ENCODE data around the gene CYBA. TPM values are rescaled to one million over a fixed set of nuclear protein-coding genes. Genes with fewer than 3 reads are reported as not detected.

CYBA gene
- total and polyA plus RNA-seq, 10 of the 15 experiments (the other 5 are each of a cell fraction or from before 2014, with no cell fraction given): 0.55 to 598 (median 258) TPM

DNA sequence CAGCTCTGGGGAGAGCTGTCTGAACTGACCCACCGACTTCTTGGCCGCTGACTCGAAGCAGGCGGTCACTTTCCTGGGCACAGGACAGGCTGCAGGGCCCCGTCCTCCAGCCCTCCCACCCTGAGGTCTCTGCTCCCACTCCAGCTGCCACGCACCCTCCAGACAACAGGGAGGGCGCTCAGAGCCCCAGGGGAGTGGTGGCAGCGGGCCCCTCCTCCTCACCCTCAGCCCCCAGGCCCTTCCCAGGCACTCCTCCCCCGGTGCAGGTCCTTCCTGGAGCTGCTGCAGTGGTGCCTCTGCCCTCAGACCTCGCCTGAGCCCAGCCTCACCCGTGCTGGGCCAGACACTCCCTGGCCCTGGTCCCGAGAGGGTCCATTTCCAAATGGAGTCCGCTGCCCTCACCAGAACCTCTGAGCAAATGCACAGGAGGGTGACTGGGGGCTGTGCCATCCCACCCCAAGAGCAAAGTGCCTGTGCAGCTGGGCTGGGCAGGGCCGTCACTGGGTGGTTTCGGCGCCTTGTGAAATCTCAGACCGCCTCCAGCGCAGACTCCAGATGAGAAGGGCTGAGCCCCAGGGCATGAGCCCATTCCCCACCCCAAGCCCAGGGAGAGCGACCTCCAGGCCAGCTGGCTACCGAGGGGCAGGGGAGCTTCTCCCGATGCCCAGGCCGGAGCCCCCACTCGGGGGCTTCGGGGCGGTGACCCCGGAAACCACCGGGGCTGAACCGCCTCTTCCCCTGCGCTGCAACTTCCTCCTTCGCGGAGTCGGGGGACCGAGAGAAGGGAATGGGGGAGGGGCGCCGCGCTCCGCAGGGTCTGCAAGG, 717 bp downstream of the CYBA start (continued):
- TF ChIP-seq, protein P1, sequence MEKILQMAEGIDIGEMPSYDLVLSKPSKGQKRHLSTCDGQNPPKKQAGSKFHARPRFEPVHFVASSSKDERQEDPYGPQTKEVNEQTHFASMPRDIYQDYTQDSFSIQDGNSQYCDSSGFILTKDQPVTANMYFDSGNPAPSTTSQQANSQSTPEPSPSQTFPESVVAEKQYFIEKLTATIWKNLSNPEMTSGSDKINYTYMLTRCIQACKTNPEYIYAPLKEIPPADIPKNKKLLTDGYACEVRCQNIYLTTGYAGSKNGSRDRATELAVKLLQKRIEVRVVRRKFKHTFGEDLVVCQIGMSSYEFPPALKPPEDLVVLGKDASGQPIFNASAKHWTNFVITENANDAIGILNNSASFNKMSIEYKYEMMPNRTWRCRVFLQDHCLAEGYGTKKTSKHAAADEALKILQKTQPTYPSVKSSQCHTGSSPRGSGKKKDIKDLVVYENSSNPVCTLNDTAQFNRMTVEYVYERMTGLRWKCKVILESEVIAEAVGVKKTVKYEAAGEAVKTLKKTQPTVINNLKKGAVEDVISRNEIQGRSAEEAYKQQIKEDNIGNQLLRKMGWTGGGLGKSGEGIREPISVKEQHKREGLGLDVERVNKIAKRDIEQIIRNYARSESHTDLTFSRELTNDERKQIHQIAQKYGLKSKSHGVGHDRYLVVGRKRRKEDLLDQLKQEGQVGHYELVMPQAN (conservative IDR thresholded peaks at IDR 0.05): peak; percentile 59; the same call in 1 of the 2 replicates
- TF ChIP-seq, protein P2, sequence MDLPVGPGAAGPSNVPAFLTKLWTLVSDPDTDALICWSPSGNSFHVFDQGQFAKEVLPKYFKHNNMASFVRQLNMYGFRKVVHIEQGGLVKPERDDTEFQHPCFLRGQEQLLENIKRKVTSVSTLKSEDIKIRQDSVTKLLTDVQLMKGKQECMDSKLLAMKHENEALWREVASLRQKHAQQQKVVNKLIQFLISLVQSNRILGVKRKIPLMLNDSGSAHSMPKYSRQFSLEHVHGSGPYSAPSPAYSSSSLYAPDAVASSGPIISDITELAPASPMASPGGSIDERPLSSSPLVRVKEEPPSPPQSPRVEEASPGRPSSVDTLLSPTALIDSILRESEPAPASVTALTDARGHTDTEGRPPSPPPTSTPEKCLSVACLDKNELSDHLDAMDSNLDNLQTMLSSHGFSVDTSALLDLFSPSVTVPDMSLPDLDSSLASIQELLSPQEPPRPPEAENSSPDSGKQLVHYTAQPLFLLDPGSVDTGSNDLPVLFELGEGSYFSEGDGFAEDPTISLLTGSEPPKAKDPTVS (IDR thresholded peaks at IDR 0.05; ENCODE audit: low read depth, low read length): no peak
- TF ChIP-seq PAX5 (IDR thresholded peaks at IDR 0.05; ENCODE audit: borderline replicate concordance, low read depth, low read length) (peak; percentile 91), MEF2B (IDR thresholded peaks at IDR 0.05; ENCODE audit: partially characterized antibody, poor library complexity, severe bottlenecking) (peak; percentile 49), SUPT20H (IDR thresholded peaks at IDR 0.05; ENCODE audit: borderline replicate concordance, control insufficient read depth, low read depth, low read length) (no peak), RELA (IDR thresholded peaks at IDR 0.05; ENCODE audit: borderline replicate concordance, partially characterized antibody) (no peak), FOXM1 (IDR thresholded peaks at IDR 0.05; ENCODE audit: low read depth, low read length) (no peak), HDGF (IDR thresholded peaks at IDR 0.05) (no peak; the same call in 1 of the 2 replicates), CBFB (IDR thresholded peaks at IDR 0.05; ENCODE audit: low read depth) (no peak), SIX5 (IDR thresholded peaks at IDR 0.05; ENCODE audit: low read depth, low read length, severe bottlenecking) (no peak), EED (IDR thresholded peaks at IDR 0.05; ENCODE audit: low read depth) (peak; percentile 18; the same call in 1 of the 2 replicates), ATF7 (IDR thresholded peaks at IDR 0.05; ENCODE audit: low read depth) (no peak)
- TF ChIP-seq, protein P3, sequence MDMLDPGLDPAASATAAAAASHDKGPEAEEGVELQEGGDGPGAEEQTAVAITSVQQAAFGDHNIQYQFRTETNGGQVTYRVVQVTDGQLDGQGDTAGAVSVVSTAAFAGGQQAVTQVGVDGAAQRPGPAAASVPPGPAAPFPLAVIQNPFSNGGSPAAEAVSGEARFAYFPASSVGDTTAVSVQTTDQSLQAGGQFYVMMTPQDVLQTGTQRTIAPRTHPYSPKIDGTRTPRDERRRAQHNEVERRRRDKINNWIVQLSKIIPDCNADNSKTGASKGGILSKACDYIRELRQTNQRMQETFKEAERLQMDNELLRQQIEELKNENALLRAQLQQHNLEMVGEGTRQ (IDR thresholded peaks at IDR 0.05; ENCODE audit: borderline replicate concordance, low read depth, low read length): no peak
- TF ChIP-seq, protein P4, sequence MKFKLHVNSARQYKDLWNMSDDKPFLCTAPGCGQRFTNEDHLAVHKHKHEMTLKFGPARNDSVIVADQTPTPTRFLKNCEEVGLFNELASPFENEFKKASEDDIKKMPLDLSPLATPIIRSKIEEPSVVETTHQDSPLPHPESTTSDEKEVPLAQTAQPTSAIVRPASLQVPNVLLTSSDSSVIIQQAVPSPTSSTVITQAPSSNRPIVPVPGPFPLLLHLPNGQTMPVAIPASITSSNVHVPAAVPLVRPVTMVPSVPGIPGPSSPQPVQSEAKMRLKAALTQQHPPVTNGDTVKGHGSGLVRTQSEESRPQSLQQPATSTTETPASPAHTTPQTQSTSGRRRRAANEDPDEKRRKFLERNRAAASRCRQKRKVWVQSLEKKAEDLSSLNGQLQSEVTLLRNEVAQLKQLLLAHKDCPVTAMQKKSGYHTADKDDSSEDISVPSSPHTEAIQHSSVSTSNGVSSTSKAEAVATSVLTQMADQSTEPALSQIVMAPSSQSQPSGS (IDR thresholded peaks at IDR 0.05; ENCODE audit: low read length): no peak
- TF ChIP-seq, protein P5, sequence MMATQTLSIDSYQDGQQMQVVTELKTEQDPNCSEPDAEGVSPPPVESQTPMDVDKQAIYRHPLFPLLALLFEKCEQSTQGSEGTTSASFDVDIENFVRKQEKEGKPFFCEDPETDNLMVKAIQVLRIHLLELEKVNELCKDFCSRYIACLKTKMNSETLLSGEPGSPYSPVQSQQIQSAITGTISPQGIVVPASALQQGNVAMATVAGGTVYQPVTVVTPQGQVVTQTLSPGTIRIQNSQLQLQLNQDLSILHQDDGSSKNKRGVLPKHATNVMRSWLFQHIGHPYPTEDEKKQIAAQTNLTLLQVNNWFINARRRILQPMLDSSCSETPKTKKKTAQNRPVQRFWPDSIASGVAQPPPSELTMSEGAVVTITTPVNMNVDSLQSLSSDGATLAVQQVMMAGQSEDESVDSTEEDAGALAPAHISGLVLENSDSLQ (IDR thresholded peaks at IDR 0.05): no peak
- TF ChIP-seq, protein P6, sequence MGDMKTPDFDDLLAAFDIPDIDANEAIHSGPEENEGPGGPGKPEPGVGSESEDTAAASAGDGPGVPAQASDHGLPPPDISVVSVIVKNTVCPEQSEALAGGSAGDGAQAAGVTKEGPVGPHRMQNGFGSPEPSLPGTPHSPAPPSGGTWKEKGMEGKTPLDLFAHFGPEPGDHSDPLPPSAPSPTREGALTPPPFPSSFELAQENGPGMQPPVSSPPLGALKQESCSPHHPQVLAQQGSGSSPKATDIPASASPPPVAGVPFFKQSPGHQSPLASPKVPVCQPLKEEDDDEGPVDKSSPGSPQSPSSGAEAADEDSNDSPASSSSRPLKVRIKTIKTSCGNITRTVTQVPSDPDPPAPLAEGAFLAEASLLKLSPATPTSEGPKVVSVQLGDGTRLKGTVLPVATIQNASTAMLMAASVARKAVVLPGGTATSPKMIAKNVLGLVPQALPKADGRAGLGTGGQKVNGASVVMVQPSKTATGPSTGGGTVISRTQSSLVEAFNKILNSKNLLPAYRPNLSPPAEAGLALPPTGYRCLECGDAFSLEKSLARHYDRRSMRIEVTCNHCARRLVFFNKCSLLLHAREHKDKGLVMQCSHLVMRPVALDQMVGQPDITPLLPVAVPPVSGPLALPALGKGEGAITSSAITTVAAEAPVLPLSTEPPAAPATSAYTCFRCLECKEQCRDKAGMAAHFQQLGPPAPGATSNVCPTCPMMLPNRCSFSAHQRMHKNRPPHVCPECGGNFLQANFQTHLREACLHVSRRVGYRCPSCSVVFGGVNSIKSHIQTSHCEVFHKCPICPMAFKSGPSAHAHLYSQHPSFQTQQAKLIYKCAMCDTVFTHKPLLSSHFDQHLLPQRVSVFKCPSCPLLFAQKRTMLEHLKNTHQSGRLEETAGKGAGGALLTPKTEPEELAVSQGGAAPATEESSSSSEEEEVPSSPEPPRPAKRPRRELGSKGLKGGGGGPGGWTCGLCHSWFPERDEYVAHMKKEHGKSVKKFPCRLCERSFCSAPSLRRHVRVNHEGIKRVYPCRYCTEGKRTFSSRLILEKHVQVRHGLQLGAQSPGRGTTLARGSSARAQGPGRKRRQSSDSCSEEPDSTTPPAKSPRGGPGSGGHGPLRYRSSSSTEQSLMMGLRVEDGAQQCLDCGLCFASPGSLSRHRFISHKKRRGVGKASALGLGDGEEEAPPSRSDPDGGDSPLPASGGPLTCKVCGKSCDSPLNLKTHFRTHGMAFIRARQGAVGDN (IDR thresholded peaks at IDR 0.05): no peak

All from GM12878 (cell line).